Neural progenitor cell (in vitro differentiated cells): ENCODE data around the gene GGT5.

Source experiments
- CTCF ChIP-seq: fragments of 200-600 bp; sonication (generic); IDR thresholded peaks from 2 replicates; pipeline ENCODE4 v1.5.1; 2017; ENCODE audit warnings: antibody characterized with exemption, mild to moderate bottlenecking
- EZH2 ChIP-seq: fragments of 200-600 bp; sonication (generic); IDR thresholded peaks from 2 replicates; pipeline ENCODE4 v1.6.1; 2017; ENCODE audit warnings: antibody characterized with exemption, mild to moderate bottlenecking, moderate library complexity

GRCh38 chr22:24244144-24244787 lies 616 bp downstream of the GGT5 start:
- TF ChIP-seq CTCF (no peak), EZH2 (no peak)
